ENCODE results near the gene IFFO2.

DNA sequence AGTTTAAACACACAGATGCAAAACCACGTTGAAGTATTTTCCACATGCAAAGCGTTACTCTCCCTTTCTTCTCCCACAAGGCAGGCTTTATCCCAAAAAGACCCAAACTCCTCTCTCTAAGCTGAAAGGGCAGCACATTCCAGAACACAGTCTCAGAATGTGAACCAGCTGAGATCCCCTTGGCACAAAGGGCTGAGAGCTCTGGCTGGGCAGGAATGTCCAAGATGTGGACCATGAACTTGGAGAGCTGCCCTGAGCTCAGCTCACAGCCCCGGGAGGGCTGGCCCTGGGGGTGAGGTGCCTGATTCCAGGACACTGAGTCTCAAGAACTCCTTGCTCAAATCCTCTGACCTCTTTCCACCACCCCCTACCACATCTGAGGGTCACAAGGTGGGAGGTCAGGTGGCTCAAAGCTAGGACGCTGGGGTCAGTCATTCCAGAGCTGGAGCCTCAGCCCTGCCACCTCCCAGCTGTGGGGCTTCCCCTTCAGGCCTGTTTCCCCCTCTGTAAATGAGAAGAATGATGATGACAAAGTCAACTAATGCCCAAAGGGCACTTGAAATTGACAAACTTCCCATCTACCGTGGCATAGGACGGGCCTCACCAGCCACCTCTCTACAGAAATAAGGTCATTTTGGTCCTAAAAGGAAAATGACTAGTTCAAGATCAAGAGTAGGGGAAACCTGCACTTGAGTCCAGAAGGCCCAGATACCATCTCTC is 65.6 kb downstream of the IFFO2 start:
- TF ChIP-seq CTCF (IDR thresholded peaks at IDR 0.05) (no peak), POLR2A (IDR thresholded peaks at IDR 0.05) (no peak), POLR2AphosphoS5 (IDR thresholded peaks at IDR 0.05) (no peak)
